Activated T-cell treated with anti-CD3 and anti-CD28 coated beads for 1 hour (primary cell): ENCODE measurements around the gene WAPL.

Experiments
- DNase-seq: peaks from one replicate; pipeline ENCODE4 v3.0.0-alpha.2; 2020; ENCODE audit warnings: low read depth

WAPL gene

GRCh38 chr10:86524225-86524962 is 2.8 kb upstream of the WAPL start:
- no peak for DNase-seq

- no peak for DNase-seq
Observed at GRCh38 chr10:86523348-86523747, 1.8 kb upstream of the WAPL start.

GRCh38 chr10:86522510-86522855 is 891 bp upstream of the WAPL start:
- no peak for DNase-seq

GRCh38 chr10:86520871-86521677 is 518 bp downstream of the WAPL start:
- DNase-seq: peak; percentile 24

GRCh38 chr10:86518781-86519180 is 2.8 kb downstream of the WAPL start:
- no peak for DNase-seq

- no peak for DNase-seq
Observed at GRCh38 chr10:86512137-86512536, 9.5 kb downstream of the WAPL start.

- no peak for DNase-seq
Observed at GRCh38 chr10:86511027-86511865, 10.3 kb downstream of the WAPL start.

- no peak for DNase-seq
Observed at GRCh38 chr10:86509145-86509544, 12.4 kb downstream of the WAPL start.

GRCh38 chr10:86508217-86508616 is 13.4 kb downstream of the WAPL start:
- DNase-seq: no peak

GRCh38 chr10:86506499-86506898 is 15.1 kb downstream of the WAPL start:
- no peak for DNase-seq

GRCh38 chr10:86506062-86506461 is 15.5 kb downstream of the WAPL start:
- DNase-seq: no peak

- no peak for DNase-seq
Observed at GRCh38 chr10:86504510-86504909, 17.1 kb downstream of the WAPL start.

- no peak for DNase-seq
Observed at GRCh38 chr10:86500846-86501245, 20.7 kb downstream of the WAPL start.

GRCh38 chr10:86498598-86498997 is 23.0 kb downstream of the WAPL start:
- no peak for DNase-seq

- DNase-seq: no peak
Observed at GRCh38 chr10:86497621-86498020, 24.0 kb downstream of the WAPL start.

GRCh38 chr10:86489960-86490612 is 31.5 kb downstream of the WAPL start:
- DNase-seq: no peak

GRCh38 chr10:86489071-86489810 is 32.4 kb downstream of the WAPL start:
- DNase-seq: no peak

GRCh38 chr10:86486856-86487255 is 34.7 kb downstream of the WAPL start:
- no peak for DNase-seq

GRCh38 chr10:86483664-86484063 is 37.9 kb downstream of the WAPL start:
- DNase-seq: no peak

- no peak for DNase-seq
Observed at GRCh38 chr10:86481761-86482160, 39.8 kb downstream of the WAPL start.

- no peak for DNase-seq
Observed at GRCh38 chr10:86480571-86480970, 41.0 kb downstream of the WAPL start.
